HG03135 (cell line): ENCODE measurements around the gene TMEM175.
"Not testable (repeated sequence)": the region's sequence is repeated elsewhere in the genome, so short reads cannot be mapped to it uniquely, and the experiment has no call there.

Experiments
- ATAC-seq: cut with Tn5 transposase; IDR thresholded peaks from one replicate; pipeline ENCODE4 v1.9.1; 2021; ENCODE audit warnings: mild to moderate bottlenecking, moderate library complexity; ENCODE audit not compliant: unreplicated experiment

TMEM175 gene

DNA sequence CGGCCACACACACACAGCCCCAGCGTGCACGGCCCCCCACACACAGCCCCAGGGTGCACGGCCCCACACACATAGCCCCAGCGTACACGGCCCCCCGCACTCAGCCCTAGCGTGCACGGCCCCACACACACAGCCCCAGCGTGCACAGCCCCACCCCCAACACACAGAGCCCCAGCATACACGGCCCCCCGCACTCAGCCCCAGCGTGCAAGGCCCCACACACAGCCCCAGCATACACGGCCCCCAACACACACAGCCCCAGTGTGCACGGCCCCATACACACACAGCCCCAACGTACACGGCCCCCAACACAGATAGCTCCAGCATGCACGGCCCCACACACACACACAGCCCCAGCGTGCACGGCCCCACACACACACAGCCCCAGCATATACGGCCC, 17.7 kb upstream of the TMEM175 start:
- no peak for ATAC-seq

- no peak for ATAC-seq
Observed at GRCh38 chr4:915041-915474, 17.2 kb upstream of the TMEM175 start.

- ATAC-seq: no peak
Observed at GRCh38 chr4:915595-915994, 16.7 kb upstream of the TMEM175 start.

GRCh38 chr4:917466-917865, 14.8 kb upstream of the TMEM175 start:
- no peak for ATAC-seq

DNA sequence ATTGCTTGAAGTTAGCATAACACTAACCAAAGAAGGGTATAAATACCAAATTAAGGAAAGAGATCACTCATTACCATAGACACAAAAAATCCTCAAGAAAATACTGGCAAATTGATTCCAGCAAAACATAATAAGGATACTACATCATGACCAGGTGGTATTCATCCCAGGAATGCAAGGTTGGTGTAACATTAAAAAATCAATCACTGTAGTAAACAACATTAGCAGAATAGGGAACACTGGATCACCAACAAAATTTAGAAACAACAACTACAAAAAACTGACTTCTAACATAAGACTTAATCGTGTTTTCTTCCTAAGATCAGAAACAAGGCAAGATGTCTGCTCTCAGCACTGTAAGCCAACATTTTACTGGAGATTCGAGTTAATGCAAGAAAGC, 14.3 kb upstream of the TMEM175 start:
- ATAC-seq: no peak

DNA sequence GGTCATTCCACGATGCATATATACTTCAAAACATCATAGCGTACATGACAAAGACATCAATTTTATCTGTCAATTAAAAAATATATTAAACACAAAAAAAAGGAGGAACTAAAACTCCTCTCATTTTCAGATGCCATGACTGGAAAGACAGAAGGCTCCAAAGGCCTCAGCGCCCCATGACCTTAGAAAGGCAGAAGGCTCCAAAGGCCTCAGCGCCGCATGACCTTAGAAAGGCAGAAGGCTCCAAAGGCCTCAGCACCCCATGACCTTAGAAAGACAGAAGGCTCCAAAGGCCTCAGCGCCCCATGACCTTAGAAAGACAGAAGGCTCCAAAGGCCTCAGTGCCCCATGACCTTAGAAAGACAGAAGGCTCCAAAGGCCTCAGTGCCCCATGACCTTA, 13.7 kb upstream of the TMEM175 start:
- not testable (repeated sequence) for ATAC-seq

- ATAC-seq: not testable (repeated sequence)
Observed at GRCh38 chr4:919004-919680, 13.1 kb upstream of the TMEM175 start.

GRCh38 chr4:921830-922331, 10.4 kb upstream of the TMEM175 start:
- ATAC-seq: peak; percentile 48

DNA sequence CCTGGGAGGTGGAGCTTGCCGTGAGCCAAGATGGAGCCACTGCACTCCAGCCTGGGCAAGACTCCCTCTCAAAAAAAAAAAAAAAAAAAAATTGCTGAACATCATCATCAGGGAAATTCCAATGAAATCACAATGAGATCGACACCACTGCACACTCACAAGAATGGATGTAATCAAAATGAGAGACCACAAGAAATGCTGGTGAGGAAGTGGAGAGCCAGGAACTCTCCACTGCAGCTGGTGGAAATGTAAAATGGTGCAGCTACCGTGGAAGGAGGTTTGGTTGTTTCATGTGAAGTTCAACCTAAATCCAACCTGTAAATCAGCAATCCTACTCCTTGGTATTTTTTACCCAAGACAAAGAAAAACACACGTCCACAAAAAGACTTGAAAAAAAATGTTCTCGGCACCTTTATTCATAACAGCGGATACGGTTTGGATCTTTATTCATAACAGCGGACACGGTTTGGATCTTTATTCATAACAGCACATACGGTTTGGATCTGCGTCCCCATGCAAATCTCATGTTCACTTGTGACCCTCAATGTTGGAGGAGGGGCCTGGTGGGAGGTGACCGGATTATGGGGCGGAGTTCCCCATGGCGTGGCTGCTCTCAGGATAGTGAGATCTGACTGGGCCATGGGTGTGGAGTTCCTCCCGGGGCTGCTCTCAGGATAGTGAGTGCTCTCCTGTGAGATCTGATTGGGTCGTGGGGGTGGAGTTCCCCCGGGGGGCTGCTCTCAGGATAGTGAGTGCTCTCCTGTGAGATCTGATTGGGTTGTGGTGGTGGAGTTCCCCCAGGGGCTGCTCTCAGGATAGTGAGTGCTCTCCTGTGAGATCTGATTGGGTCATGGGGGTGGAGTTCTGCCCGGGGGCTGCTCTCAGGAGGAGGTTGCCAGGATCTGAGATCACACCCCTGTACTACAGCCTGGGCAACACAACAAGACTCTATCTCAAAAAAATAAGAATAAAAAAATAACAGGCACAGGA, 7.9 kb upstream of the TMEM175 start:
- no peak for ATAC-seq

GRCh38 chr4:925171-925570, 7.1 kb upstream of the TMEM175 start:
- no peak for ATAC-seq

GRCh38 chr4:925771-926500, 6.3 kb upstream of the TMEM175 start:
- no peak for ATAC-seq

DNA sequence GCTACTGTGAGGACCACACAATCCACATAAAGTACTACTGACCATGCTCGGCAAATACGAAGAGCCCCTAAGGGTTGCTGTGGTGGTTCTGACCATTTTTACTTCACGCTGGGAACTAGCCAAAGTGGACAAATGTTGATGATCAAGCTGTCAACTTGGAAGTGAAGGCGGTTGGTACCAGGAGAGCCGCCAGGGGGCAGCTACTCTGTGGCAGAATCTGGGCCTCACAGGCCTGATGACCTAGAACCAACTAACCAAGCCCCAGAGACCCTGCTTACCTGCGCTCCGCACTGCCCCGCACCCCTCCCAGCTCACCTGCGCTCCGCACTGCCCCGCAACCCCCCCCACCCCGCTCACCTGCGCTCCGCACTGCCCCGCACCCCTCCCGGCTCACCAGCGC, 5.7 kb upstream of the TMEM175 start:
- ATAC-seq: no peak

DNA sequence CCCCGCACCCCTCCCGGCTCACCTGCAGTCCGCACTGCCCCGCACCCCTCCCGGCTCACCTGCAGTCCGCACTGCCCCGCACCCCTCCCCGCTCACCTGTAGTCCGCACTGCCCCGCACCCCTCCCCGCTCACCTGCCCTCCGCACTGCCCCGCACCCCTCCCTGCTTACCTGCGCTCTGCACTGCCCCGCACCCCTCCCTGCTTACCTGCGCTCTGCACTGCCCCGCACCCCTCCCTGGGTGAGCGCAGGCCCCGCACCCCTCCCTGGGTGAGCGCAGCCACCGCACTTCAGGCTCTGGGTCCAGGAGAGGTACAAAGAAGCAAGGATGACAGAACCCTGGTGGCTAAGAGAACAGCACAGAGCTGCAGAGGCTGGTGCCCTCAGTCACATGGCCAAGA, 4.7 kb upstream of the TMEM175 start:
- ATAC-seq: not testable (repeated sequence)

- no peak for ATAC-seq
Observed at GRCh38 chr4:929096-929765, 3.0 kb upstream of the TMEM175 start.

DNA sequence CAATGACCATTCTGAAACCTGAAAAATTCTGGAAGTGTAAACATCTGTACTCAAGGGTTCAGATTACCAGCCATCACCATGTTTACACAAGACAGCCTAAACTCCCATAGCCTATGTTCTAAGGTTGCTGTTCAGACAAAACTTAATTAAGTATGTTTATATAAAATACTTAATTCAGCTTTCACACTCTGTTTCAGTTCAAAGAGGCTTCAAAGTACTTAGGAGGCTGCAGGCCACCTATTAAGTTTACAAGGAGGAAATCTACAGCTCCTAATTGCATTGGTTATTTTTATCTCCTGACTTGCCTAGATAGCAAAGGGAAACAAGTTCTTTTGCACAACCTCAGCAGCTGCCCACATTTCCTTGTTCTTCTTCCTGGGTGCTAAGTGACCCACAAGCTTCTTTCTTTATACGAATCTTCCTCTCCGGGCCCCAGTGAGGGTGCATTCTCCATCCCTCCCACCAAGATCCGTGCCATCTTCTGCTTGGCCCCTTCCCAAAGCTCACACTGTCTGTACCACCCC, 2.2 kb upstream of the TMEM175 start:
- no peak for ATAC-seq

DNA sequence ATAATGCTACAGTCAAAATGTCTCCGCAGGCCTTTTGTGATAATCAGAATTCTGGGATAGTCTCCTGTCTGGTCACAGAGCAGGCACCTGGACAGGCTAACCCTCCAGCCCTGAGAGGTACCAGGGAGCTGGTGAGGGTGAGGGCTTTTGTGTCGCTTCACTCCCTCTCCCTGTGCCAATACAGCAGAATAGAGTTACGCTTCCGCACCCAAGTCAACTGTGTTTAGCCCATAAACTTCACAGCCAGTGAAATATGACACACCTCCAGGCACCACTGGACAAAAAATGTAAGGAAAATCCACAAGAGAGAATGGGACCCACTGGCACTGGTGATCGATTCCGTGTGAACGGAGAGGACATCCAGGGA, 1.4 kb upstream of the TMEM175 start:
- no peak for ATAC-seq

GRCh38 chr4:931194-931959, 883 bp upstream of the TMEM175 start:
- peak; percentile 1 for ATAC-seq

GRCh38 chr4:932713-933070, 432 bp downstream of the TMEM175 start:
- peak; percentile 9 for ATAC-seq

GRCh38 chr4:939508-939907, 7.2 kb downstream of the TMEM175 start:
- not testable (repeated sequence) for ATAC-seq
